Lower leg skin (tissue), 3 donors: ENCODE results near the gene SLIT3.

ENCODE experiments used
- CTCF ChIP-seq, 3 donors: fragments of 450-650 bp; IDR thresholded peaks; one replicate each; pipeline ENCODE4 v1.5.1; 2016; ENCODE audit warnings: antibody characterized with exemption in 3 of 3, mild to moderate bottlenecking in 3 of 3, moderate library complexity in 2 of 3
- POLR2A ChIP-seq, 2 donors: fragments of 450-650 bp; IDR thresholded peaks; one replicate each; pipeline ENCODE4 v1.6.1; 2016 to 2017; ENCODE audit warnings: antibody characterized with exemption in 2 of 2, mild to moderate bottlenecking in 1 of 2, moderate library complexity in 1 of 2

GRCh38 chr5:168971100-168971499 is 329.8 kb downstream of the SLIT3 start:
- TF ChIP-seq CTCF (IDR thresholded peaks at IDR 0.05), result no peak
- no peak for TF ChIP-seq POLR2A (IDR thresholded peaks at IDR 0.05)
